Neural progenitor cell (in vitro differentiated cells): Measurements from ENCODE around the gene LDLRAD4. TPM values are rescaled to one million over a fixed set of nuclear protein-coding genes. Genes with fewer than 3 reads are reported as not detected.

Experiments used
- DNase-seq: peaks from one replicate; pipeline ENCODE4 v3.0.0-alpha.2; 2016; ENCODE audit warnings: low spot score
- H2AFZ ChIP-seq: fragments of 200-600 bp; sonication (generic); replicated peaks from 2 replicates; pipeline ENCODE4 v1.6.1; 2016; ENCODE audit warnings: antibody characterized with exemption
- H3F3A ChIP-seq: fragments of 200-600 bp; sonication (generic); 2 replicates; pipeline ENCODE4 v1.6.1; 2016; ENCODE audit warnings: antibody characterized with exemption, low read depth
- H3K27ac ChIP-seq: fragments of 200-600 bp; sonication (generic); 2 replicates; pipeline ENCODE4 v1.5.1; 2016; ENCODE audit warnings: mild to moderate bottlenecking
- H3K27me3 ChIP-seq: fragments of 200-600 bp; sonication (generic); 2 replicates; pipeline ENCODE4 v1.6.1; 2016; ENCODE audit warnings: mild to moderate bottlenecking, moderate library complexity
- H3K36me3 ChIP-seq: fragments of 200-600 bp; sonication (generic); 2 replicates; pipeline ENCODE4 v1.5.1; 2016
- H3K4me1 ChIP-seq: fragments of 200-600 bp; sonication (generic); 2 replicates; pipeline ENCODE4 v1.6.1; 2016; ENCODE audit warnings: mixed run types
- H3K4me2 ChIP-seq: fragments of 200-600 bp; sonication (generic); 2 replicates; pipeline ENCODE4 v1.6.1; 2016
- H3K4me3 ChIP-seq: fragments of 200-600 bp; sonication (generic); 2 replicates; pipeline ENCODE4 v1.5.1; 2016
- H3K79me2 ChIP-seq: fragments of 200-600 bp; sonication (generic); 2 replicates; pipeline ENCODE4 v1.6.1; 2016; ENCODE audit warnings: low read depth
- H3K9ac ChIP-seq: fragments of 200-600 bp; sonication (generic); 2 replicates; pipeline ENCODE4 v1.6.1; 2016
- H3K9me3 ChIP-seq: fragments of 200-600 bp; sonication (generic); 2 replicates; pipeline ENCODE4 v1.5.1; 2016; ENCODE audit warnings: low read depth
- H4K20me1 ChIP-seq: fragments of 200-600 bp; sonication (generic); 2 replicates; pipeline ENCODE4 v1.6.1; 2016; ENCODE audit warnings: low read depth
- H3K27ac Mint-ChIP-seq: 3 replicates; pipeline ENCODE4 v1.8.0; 2021; ENCODE audit warnings: mixed read lengths
- H3K27me3 Mint-ChIP-seq: 2 replicates; pipeline ENCODE4 v1.8.0; 2022; ENCODE audit warnings: low read depth, mild to moderate bottlenecking, inconsistent platforms, moderate library complexity, mixed read lengths; ENCODE audit not compliant: insufficient read depth
- H3K36me3 Mint-ChIP-seq: 3 replicates; pipeline ENCODE4 v1.8.0; 2021; ENCODE audit warnings: mixed read lengths
- H3K4me1 Mint-ChIP-seq: 3 replicates; pipeline ENCODE4 v1.8.0; 2021; ENCODE audit warnings: mixed read lengths
- H3K4me3 Mint-ChIP-seq: 3 replicates; pipeline ENCODE4 v1.8.0; 2021; ENCODE audit warnings: mild to moderate bottlenecking, moderate library complexity, mixed read lengths
- H3K9me3 Mint-ChIP-seq: 3 replicates; pipeline ENCODE4 v1.8.0; 2020; ENCODE audit warnings: mixed read lengths
- EZH2 ChIP-seq: fragments of 200-600 bp; sonication (generic); IDR thresholded peaks from 2 replicates; pipeline ENCODE4 v1.6.1; 2017; ENCODE audit warnings: antibody characterized with exemption, mild to moderate bottlenecking, moderate library complexity
- EZH2phosphoT487 ChIP-seq: fragments of 200-600 bp; sonication (generic); IDR thresholded peaks from 2 replicates; pipeline ENCODE4 v1.6.1; 2017; ENCODE audit warnings: antibody characterized with exemption
- total RNA-seq: library from RNA; depleted of rRNA; stranded (reverse); fragments of >200 nt; gene quantifications from 2 replicates; pipeline ENCODE4 v1.2.3, GENCODE V29; 2015; ENCODE audit warnings: low replicate concordance
- TF ChIP-seq, protein P1 (sequence below): fragments of 200-600 bp; sonication (generic); IDR thresholded peaks from 2 replicates; pipeline ENCODE4 v1.5.1; 2017; ENCODE audit warnings: antibody characterized with exemption, mild to moderate bottlenecking

Gene LDLRAD4
- total RNA-seq, 1 donor from 2014 or later = 0.65 TPM

DNA sequence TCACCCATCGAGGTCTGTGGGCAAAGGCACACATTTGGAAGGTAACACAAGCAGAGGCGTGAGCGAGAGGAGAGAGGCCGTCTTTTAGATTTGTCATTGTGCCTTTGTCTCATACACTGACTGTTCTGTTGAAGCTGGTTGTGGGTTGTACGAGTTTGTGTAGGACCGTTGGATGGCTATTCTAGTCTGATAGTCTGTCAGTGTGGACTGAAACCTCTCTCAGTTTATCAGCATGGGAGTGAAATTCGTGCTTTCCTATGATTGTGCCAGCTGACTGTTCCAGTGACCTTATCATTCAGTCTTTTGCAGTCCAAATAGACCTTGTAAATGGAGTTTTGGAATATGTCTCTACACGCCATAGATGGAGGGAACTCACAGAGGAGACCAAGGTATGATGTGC, 143.5 kb downstream of the LDLRAD4 start:
- no peaks in the 10 kb centered on the region for H3K9me3 ChIP-seq
- no peak overlapping the region for H3K4me3 ChIP-seq
- H3K27me3 ChIP-seq = peaks cover 32% of the 10 kb centered on the region
- H3K79me2 ChIP-seq = no peaks in the 10 kb centered on the region
- peaks cover 4% of the 10 kb centered on the region for H3K27me3 Mint-ChIP-seq
- no peak overlapping the region for H3K27ac Mint-ChIP-seq
- H3K4me3 Mint-ChIP-seq = no peak overlapping the region
- H3K9me3 Mint-ChIP-seq = no peaks in the 10 kb centered on the region
- H3F3A ChIP-seq = no peaks in the 10 kb centered on the region
- TF ChIP-seq EZH2 (no peak), EZH2phosphoT487 (no peak)
- TF ChIP-seq, protein P1, sequence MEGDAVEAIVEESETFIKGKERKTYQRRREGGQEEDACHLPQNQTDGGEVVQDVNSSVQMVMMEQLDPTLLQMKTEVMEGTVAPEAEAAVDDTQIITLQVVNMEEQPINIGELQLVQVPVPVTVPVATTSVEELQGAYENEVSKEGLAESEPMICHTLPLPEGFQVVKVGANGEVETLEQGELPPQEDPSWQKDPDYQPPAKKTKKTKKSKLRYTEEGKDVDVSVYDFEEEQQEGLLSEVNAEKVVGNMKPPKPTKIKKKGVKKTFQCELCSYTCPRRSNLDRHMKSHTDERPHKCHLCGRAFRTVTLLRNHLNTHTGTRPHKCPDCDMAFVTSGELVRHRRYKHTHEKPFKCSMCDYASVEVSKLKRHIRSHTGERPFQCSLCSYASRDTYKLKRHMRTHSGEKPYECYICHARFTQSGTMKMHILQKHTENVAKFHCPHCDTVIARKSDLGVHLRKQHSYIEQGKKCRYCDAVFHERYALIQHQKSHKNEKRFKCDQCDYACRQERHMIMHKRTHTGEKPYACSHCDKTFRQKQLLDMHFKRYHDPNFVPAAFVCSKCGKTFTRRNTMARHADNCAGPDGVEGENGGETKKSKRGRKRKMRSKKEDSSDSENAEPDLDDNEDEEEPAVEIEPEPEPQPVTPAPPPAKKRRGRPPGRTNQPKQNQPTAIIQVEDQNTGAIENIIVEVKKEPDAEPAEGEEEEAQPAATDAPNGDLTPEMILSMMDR = no peak
- H3K9ac ChIP-seq = no peak overlapping the region
- H3K27ac ChIP-seq = no peak overlapping the region
- no peaks in the 10 kb centered on the region for H4K20me1 ChIP-seq
- H3K36me3 Mint-ChIP-seq = peaks cover 2% of the 10 kb centered on the region
- H3K36me3 ChIP-seq = no peaks in the 10 kb centered on the region
- H3K4me1 ChIP-seq = peaks cover 11% of the 10 kb centered on the region
- DNase-seq = no peak
- peaks cover 23% of the 10 kb centered on the region for H3K4me1 Mint-ChIP-seq
- no peak overlapping the region for H2AFZ ChIP-seq
- no peak overlapping the region for H3K4me2 ChIP-seq

DNA sequence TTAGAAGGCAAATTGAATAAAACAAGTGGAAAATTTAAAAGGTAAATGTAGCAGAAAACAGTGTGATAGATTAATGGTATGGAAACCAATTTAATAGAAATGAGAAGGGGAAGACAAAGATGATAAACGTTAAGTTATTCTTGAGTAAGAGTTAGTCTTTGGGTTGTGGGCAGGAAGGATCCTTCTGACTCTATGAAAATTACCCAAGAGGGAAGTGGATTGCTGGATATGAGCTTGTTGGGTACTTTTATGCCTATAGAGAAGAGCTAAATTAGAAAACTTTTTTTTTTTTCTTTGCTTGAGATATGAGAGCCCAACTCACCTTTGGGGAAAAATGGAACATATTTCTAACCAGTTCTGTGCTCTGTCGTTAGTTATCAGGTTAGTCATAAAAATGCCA, 144.0 kb downstream of the LDLRAD4 start:
- no peaks in the 10 kb centered on the region for H3K36me3 ChIP-seq
- no peak overlapping the region for H3K27ac ChIP-seq
- TF ChIP-seq EZH2 (no peak), EZH2phosphoT487 (no peak)
- TF ChIP-seq, protein P1 = no peak
- Mint-ChIP-seq H3K4me3 (no peak overlapping the region), H3K4me1 (peaks cover 25% of the 10 kb centered on the region), H3K27me3 (peaks cover 8% of the 10 kb centered on the region), H3K27ac (no peak overlapping the region), H3K36me3 (peaks cover 2% of the 10 kb centered on the region), H3K9me3 (no peaks in the 10 kb centered on the region)
- peaks cover 11% of the 10 kb centered on the region for H3K4me1 ChIP-seq
- H3K4me2 ChIP-seq = no peak overlapping the region
- no peaks in the 10 kb centered on the region for H3F3A ChIP-seq
- no peak for DNase-seq
- H3K9ac ChIP-seq = no peak overlapping the region
- H2AFZ ChIP-seq = no peak overlapping the region
- H4K20me1 ChIP-seq = no peaks in the 10 kb centered on the region
- peaks cover 36% of the 10 kb centered on the region for H3K27me3 ChIP-seq
- H3K79me2 ChIP-seq = no peaks in the 10 kb centered on the region
- H3K9me3 ChIP-seq = no peaks in the 10 kb centered on the region
- H3K4me3 ChIP-seq = no peak overlapping the region

DNA sequence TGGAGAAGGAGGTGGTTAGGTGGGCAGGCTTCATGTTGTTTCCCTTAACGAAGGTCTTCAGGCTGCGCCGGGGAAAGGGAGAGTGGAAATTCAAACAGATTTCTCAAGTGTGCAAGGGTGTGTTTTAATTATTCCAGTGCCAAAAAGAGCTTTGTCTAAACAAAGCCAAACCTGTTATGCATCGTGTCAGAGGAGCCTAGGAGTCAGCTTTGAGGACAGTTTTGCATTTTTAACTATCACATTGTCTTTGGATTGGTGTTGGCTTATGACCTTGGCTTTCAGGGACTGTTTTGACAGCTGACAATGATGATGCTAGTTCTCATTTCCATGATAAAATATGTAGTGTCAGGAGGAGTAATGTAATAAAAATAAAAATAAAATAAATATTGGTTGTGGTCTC, 144.8 kb downstream of the LDLRAD4 start:
- TF ChIP-seq EZH2phosphoT487 (no peak), EZH2 (no peak)
- TF ChIP-seq, protein P1 = no peak
- H3K4me1 ChIP-seq = peaks cover 11% of the 10 kb centered on the region
- no peak overlapping the region for H3K9ac ChIP-seq
- H3K27me3 ChIP-seq = peaks cover 43% of the 10 kb centered on the region
- Mint-ChIP-seq H3K9me3 (no peaks in the 10 kb centered on the region), H3K4me3 (no peak overlapping the region), H3K27me3 (peaks cover 8% of the 10 kb centered on the region), H3K36me3 (peaks cover 2% of the 10 kb centered on the region), H3K27ac (no peak overlapping the region), H3K4me1 (peaks cover 25% of the 10 kb centered on the region)
- H3F3A ChIP-seq = no peaks in the 10 kb centered on the region
- DNase-seq = no peak
- no peak overlapping the region for H3K27ac ChIP-seq
- H4K20me1 ChIP-seq = no peaks in the 10 kb centered on the region
- no peaks in the 10 kb centered on the region for H3K36me3 ChIP-seq
- no peak overlapping the region for H2AFZ ChIP-seq
- no peak overlapping the region for H3K4me2 ChIP-seq
- H3K79me2 ChIP-seq = no peaks in the 10 kb centered on the region
- no peaks in the 10 kb centered on the region for H3K9me3 ChIP-seq
- no peak overlapping the region for H3K4me3 ChIP-seq
